Left ventricle myocardium inferior (tissue), 1 donor: Measurements from ENCODE around the gene RARG. TPM values are rescaled to one million over a fixed set of nuclear protein-coding genes. Genes with fewer than 3 reads are reported as not detected.

ENCODE experiments used
- DNase-seq: peaks from one replicate; pipeline ENCODE4 v3.0.0-alpha.2; 2020
- H3K27ac ChIP-seq: fragments of 200-600 bp; replicated peaks from 2 replicates; pipeline ENCODE4 v1.8.0; 2021
- H3K27me3 ChIP-seq: fragments of 200-600 bp; 2 replicates; pipeline ENCODE4 v1.8.0; 2021; ENCODE audit warnings: low read depth
- H3K36me3 ChIP-seq: fragments of 200-600 bp; 2 replicates; pipeline ENCODE4 v1.8.0; 2021
- H3K4me1 ChIP-seq: fragments of 200-600 bp; 2 replicates; pipeline ENCODE4 v1.8.0; 2021
- H3K4me3 ChIP-seq: fragments of 200-600 bp; 2 replicates; pipeline ENCODE4 v1.8.0; 2021; ENCODE audit warnings: mild to moderate bottlenecking, moderate library complexity
- H3K9me3 ChIP-seq: fragments of 200-600 bp; replicated peaks from 2 replicates; pipeline ENCODE4 v1.8.0; 2021
- CTCF ChIP-seq: fragments of 200-600 bp; IDR thresholded peaks from 2 replicates; pipeline ENCODE4 v1.8.0; 2021; ENCODE audit warnings: antibody characterized with exemption, mild to moderate bottlenecking, borderline replicate concordance
- intact Hi-C: fragments of 100-400 bp; cut with micrococcal nuclease; formaldehyde crosslinking; loops from one replicate; pipeline ENCODE4 v1.11.0; 2022
- total RNA-seq: library from RNA; stranded (reverse); fragmentation: NEBNext Ultra II Directional; extraction: Animal tissue kit (Norgen Biotek cat#: 25700); gene quantifications from one replicate; pipeline ENCODE4 v1.2.1, GENCODE V29; 2021
- donor health status: DM: no; HTN: yes; CAD: no; lungs with severe emphysema.

The RARG gene
- total RNA-seq, 1 donor from 2014 or later: 14.9 TPM

- DNase-seq: no peak
- intact Hi-C loops: no loop called here
- Histone ChIP-seq H3K27me3 (no peaks in the 10 kb centered on the region), H3K9me3 (no peaks in the 10 kb centered on the region), H3K4me3 (no peak overlapping the region), H3K27ac (no peak overlapping the region), H3K4me1 (peaks cover 37% of the 10 kb centered on the region), H3K36me3 (peaks cover 64% of the 10 kb centered on the region)
- no peak for TF ChIP-seq CTCF
Measured at GRCh38 chr12:53187145-53187899, 44.7 kb downstream of the RARG start.

GRCh38 chr12:53186745-53187144, 45.3 kb downstream of the RARG start:
- Histone ChIP-seq H3K4me3 (no peak overlapping the region), H3K9me3 (no peaks in the 10 kb centered on the region), H3K36me3 (peaks cover 69% of the 10 kb centered on the region), H3K4me1 (peaks cover 43% of the 10 kb centered on the region), H3K27ac (no peak overlapping the region), H3K27me3 (no peaks in the 10 kb centered on the region)
- TF ChIP-seq CTCF: no peak
- no peak for DNase-seq
- intact Hi-C loops: no loop called here

GRCh38 chr12:53185582-53186153, 46.3 kb downstream of the RARG start:
- Histone ChIP-seq H3K4me3 (no peak overlapping the region), H3K36me3 (peaks cover 73% of the 10 kb centered on the region), H3K9me3 (no peaks in the 10 kb centered on the region), H3K4me1 (peaks cover 53% of the 10 kb centered on the region), H3K27ac (no peak overlapping the region), H3K27me3 (no peaks in the 10 kb centered on the region)
- no peak for TF ChIP-seq CTCF
- intact Hi-C loops: no loop called here
- no peak for DNase-seq

GRCh38 chr12:53184828-53185227, 47.2 kb downstream of the RARG start:
- Histone ChIP-seq H3K4me3 (no peak overlapping the region), H3K4me1 (peaks cover 50% of the 10 kb centered on the region), H3K27ac (no peak overlapping the region), H3K36me3 (peaks cover 73% of the 10 kb centered on the region), H3K9me3 (no peaks in the 10 kb centered on the region), H3K27me3 (no peaks in the 10 kb centered on the region)
- no peak for DNase-seq
- no peak for TF ChIP-seq CTCF
- intact Hi-C loops: no loop called here

GRCh38 chr12:53182903-53183302, 49.1 kb downstream of the RARG start:
- peaks cover 58% of the 10 kb centered on the region for H3K4me1 ChIP-seq

More at GRCh38 chr12:53182903-53183302, 49.1 kb downstream of the RARG start:
- H3K27ac ChIP-seq: no peak overlapping the region
- peak overlapping the region; percentile 84 for H3K4me3 ChIP-seq
- no peak for DNase-seq
- peaks cover 62% of the 10 kb centered on the region for H3K36me3 ChIP-seq
- no peaks in the 10 kb centered on the region for H3K9me3 ChIP-seq
- intact Hi-C loops: no loop called here
- TF ChIP-seq CTCF: no peak
- H3K27me3 ChIP-seq: no peaks in the 10 kb centered on the region
